GM21576 (cell line): ENCODE measurements around the gene PIM3.
A peak's percentile ranks its signal among the peaks of the same experiment; 100 is the strongest.

Experiments used
- ATAC-seq: cut with Tn5 transposase; IDR thresholded peaks from one replicate; pipeline ENCODE4 v1.9.1; 2021; ENCODE audit warnings: mild to moderate bottlenecking, moderate library complexity; ENCODE audit not compliant: unreplicated experiment

The PIM3 gene

DNA sequence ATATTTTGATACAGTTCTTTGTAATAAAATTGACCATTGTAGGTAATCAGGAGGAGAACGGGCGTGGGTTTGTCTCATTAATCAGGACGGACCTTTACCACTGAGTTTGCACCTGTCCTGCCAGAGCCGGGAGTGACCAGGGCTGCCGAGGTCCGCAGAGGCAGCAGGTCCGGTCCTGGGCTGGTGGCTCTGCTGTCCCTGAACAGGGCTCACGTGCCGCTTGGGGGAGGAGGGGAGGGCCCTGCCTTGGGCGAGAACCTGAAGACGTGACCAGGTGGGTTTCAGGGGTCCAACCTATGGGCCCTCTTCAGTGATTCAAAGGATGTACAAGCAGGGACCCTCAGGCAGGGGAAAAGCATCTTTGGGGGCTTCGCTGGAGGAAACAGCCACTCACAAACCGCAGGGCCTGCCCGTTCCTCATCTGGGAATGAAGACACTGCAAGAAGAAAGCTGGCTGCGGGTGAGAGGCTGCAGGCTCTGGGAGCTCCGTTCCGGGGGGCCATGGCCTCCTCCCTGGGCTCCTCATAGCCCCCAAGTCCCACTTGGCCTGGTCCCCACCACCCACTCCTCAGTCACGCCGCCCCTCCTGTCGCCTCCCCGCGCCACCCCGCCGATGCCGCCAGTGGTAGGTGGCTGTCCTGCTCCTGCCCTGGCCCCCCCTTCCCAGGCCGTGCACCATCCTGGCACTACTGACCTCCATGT lies 32.9 kb upstream of the PIM3 start:
- ATAC-seq = no peak

DNA sequence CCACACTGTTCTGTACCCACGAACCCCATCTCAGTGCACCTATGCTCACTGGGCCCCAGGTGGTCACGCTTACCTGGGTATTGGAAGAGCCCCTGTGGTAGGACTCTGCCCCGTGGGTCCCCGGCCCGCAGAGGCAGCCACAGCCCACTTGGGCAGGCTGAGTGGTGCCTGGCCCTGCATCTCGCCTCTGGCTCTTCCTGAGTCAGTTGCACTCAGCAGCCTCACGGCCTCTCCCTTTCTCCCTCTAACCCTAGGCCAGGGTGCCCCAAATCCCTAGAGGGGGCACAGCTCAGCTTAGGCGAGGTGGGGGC lies 32.4 kb upstream of the PIM3 start:
- ATAC-seq = no peak

DNA sequence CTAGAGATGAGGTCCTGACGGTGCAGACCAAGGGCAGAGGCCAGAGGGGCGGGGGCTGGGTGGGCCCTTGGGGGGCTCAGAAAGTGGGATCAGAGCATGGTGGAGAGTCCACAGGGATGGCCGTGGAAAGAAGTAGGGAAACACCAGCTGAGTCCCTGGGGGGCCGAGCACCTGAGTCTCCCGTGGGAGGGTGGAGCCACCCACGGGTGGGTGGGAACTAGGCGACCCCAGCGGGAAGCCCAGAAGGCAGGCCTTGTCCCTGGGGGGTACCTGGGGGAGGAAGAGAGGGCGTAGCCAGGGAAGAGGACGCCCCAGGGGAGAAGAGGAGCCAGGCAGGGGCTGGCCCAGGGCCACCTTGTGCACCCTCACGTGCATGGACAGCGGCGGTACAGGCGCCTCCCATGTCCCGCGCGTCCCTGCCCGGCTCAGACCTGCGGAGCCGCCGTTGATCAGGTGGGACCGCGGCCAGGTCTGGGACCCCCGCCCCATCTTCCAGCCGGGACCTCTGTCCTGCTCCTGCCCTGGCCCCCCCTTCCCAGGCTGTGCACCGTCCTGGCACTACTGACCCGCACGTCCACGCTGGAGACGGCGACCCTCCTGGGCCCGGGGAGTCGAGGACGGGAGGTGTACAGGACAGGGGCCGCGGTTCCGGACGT lies 31.9 kb upstream of the PIM3 start:
- ATAC-seq = no peak

DNA sequence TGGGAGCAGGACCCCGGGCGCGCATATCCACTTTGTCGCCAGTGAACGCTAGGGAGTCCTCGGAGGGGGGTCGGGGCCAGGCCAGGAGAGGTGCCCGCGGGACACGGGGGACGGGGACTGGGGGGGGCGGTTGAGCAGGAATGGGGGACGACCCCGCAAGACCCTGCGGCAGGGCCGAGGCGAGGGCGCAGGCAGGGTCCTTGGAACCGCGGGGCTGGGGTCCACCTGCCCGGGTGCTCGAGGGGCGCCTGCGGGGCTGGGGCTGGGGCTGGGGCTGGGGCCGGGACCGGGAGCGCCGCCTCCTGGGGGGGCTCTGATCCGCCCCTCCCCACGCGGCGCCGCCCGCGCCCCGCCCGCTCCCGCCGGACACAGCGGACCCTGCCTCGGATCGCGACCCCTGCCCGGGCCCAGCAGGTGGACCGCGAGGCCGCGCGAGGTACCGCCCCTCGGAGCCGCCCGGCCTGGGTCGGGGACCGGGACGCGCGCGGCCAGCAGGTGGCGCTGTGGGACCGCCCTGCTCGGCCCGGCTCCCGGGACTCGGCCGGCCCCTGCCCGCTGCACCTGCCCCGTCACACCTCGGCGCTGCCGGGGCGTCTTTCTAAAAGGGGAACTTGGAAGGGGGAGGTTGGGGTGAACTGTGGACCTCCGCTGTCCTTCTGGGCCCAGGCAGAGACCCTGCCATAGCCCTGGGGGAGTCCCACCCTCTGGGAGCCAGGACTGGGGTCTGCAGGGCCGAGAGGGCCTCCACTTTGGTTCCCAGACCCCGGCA lies 31.2 kb upstream of the PIM3 start:
- no peak for ATAC-seq

DNA sequence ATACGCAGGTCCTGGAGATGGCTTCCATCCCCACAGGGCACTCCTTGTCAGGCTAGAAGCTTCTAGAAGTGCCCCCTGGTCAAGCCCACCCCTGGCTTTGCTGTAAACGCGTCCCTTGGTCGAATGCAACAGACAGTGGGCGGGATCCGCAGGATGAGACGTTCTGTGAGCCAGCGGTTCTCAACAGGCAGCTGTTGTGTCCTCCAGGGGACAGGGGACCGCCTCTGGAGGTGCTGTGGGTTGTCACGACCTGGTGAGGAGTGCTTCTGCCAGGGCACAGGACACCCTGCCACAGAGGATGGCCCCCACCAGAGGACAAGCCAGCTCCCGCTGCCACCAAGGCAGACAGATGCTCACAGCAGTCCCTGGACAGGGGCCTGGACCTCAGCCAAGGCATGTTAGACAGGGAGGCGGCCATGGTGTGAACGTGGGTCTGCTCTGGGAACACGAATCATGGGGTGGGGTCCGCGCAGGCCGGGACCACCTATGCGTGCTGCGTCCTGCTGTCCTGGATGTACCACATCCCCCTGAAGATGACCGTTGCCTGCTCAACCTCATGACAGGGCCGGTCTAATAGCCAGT lies 30.5 kb upstream of the PIM3 start:
- ATAC-seq = no peak

DNA sequence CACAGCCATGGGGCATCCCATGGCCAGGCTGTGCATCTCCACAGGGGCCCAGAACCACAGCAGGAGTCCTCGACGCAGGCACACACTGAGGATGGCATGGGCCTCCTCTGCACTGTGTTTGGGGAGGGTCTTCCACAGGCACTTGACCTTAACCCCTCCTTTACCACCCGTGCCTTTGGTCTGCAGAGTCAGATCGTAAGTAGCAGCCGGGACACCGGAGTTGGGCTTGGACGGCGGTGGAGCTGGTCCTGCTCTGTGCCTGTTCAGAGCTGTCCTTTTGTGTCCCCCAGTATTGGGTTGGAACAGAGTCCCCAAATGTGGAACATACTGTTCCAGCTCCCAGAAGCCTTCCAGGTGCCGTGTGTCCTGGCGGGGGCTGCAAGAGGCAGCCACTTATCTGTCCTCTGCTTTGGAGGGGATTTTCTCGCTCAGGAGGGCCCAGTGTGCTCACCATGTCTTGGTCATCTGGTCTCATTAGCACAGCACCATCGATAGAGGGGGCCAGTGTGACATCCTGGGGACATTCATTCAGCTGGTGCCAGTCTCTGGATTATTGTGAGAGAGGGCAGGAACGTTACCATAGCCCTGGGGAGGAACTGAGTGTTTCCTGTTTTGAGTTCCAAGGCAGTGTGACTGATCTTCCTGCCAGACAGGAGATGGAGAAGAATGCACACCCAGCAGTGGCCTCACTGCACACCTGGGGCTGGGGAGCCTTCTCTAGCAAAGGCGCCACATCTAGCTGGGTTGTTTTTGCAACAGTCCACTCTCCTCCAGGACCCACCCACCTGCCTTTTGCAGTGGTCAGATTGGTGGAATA lies 29.8 kb upstream of the PIM3 start:
- ATAC-seq = no peak

DNA sequence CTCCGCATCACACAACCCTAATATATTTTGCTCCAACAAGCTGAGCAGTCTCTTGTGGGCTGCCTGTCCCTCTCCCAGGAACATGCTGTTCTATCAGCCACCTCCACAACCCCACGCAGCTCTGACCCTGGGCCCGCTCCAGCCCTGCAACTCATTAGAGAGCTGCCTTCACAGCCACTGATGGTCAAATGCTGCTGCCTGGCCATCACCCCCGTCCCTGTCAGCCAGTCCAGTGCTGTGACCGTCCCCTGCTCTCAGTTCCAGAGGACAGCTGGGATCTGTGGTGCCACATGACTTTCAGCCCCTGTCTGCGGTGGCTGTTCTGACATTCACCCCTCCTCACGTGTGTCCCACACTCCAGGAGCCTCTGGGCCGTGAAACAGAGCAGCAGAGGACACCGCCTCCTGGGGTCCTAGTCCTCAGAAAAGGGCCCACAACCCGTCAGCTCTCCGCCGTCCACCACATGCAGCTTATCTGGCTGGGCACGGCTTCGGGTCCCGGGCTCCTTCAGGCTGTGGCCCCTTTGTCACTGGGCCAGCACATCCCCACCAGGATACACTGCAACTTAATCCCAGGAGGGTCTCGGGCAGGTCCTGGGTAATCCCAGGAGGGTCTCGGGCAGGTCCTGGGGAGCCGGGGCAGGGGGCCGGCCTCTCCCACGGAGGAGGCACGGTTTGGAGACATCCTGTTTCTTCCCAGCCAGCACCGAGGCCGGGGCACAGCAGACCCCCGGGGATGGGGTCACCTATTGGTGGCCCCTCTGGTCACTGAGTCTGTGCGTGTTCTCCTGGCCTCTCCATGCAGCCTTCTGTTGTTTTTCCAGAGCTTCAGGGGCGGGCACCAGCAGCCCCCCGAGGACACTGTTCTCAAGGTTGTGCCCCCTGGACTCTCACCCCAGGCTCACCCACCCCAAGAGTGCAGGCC lies 27.1 kb upstream of the PIM3 start:
- ATAC-seq = no peak

DNA sequence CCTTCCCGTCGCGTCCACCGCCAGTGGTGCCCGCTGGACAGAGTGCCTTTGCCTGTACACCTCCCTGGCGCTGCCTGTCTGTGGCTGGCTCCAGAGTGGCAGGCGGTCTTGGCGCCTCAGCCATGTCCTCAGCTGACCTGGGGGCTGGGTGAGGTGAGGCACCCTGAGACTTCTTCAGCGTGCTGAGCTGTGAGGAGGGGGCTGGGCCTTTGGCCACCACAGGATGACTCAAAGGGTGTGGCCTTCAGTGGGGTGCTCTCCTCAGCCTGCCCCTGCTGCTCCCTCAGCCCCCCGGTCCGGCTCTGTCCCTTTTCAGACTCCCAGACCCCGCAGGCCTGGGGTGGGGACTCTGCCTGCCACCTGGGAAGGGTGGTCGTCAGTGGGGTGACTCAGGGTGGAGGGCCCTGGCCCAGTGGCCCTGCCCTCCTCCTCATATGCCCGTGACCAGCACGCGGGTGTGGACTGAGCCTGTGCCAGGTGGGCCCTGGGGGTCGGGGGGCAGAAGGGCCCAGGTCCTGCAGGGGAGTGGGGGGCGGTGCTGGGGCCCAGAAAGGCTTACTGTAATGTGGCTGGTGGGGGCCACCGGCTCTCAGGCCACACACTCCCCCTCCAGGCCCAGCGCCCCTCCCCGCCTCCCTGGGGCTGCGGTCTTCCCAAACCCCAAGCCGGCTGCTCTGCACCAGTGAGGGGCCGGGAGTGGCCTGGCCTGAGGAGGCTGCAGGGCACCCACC lies 26.2 kb upstream of the PIM3 start:
- ATAC-seq = no peak

DNA sequence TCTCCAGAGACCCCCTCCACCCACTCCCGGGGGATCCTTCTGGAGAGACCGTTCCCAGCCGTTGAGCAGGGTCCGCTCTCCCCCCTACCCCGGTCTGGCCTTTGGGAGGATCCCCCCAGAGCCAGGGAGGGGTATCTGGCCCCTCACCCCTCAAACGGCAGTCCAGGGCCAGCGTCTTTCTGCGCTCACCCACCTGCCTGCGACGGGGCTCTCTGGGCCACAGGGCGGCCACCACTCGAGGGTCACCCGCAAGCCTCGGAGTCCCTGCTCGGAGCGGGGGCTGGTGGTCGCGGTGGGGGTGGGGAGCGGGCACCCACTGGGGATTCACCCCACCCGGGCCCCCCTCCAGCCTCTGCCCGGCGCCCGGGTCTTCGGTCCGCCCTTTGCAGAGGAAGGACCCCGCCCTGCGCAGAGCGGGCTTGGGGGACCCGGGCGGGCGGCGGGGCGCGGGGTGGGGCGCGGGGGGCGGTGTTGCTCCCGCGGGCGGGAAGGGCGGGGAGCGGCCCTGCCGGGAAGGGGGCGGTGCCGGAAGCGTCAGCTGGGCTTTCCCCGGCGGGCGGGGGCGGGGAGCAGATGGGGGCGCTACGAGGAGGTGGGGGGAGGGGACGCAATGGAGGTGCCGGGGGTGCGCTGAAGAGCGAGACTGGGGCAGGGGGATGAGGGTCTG lies 25.5 kb upstream of the PIM3 start:
- no peak for ATAC-seq

DNA sequence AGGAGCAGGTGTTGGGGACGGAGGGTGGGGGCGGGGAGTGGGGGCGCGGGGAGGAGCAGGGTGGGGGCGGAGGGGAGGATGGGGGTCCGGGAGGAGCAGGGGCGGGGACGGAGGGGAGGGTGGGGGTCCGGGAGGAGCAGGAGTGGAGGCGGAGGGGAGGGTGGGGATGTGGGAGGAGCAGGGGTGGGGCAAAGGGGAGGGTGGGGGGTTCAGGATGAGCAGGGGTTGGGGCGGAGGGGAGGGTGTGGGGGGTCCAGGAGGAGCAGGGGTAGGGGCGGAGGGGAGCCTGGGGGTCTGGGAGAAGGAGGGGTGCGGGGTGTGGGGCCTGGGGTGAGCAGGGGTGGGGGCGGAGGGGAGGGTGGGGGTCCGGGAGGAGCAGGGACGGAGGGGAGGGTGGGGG lies 25.0 kb upstream of the PIM3 start:
- ATAC-seq = no peak

DNA sequence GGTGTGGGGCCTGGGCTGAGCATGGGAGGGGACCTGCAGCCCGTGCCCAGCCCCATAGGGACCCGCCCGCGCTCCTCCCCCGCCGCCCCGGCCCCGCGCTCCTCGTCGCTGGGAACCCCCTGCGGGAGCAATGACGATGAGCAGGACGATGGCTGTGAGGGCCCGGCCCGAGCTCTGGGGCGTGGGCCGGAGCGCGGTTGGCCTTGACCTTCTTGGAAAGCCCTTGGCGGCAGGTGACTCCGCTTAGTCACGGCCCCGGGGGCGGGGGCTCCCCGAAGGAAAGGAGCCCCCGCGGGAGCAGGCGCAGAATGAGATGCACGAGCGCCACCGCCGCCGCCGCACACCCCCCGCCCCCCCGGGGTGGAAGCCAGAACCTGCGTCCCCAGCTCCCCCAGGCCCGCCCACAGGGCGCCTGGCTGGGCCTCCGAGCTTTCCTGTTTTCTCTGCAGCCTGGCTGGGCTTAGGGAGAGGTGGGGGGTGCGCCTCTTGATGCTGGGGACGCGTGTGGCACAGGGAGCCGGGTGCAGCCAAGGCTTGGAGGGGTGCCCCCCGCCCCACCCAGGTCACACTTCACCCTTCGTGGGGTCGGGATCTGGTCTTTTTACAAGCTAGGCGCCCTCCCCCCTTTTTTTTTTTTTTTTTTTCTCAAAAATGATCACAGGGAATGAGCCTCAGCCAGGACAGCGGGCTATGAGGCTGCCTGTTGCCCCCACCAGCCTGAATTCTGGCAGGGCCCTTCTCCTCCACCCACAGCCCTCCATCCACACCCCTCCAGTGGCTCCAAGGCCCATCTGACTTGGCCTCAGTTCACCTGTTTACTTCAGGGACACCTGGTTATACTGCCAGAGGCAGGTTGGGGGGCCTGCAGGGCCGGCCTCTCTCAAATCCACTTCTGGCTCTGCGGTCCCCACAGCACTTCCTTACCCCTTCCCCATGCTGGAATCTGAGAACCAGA lies 24.3 kb upstream of the PIM3 start:
- ATAC-seq = peak; percentile 51

DNA sequence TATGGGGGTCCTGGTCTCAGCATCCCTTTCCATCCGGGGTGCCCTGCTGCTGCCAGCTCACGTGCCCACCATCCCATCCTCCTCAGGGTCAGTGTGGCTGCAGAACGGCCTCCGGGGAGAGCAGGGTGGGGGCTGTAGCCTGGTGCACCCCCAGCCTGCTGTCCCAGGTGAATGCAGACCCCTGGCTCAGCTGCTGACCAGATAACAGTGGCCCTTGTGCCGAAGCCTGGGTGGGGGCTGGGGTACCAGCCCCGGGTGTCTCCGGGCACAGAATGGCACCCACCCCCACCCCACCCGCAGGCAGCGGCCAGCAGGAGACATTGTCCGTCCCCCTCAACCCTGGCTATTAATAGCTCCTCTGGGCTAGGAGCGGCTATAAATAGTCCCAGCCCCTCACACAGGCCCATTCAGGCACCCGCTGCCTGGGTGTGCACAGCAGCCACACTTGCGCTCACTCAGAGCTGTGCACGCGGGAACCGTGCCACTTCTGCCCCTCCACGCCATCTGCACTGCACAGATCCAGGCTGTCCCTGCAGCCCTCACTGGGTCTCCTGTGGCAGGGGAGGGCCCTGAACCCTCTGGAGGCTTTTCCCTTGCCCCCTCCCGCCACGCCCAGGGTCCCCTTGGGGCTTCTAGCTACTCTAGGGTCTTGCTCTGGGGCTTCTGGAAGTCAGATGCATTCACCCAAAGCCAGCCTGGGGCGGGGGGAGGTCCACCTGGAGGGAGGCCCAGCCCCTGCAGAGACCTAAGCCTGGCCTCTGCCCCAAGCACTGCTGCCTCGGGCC lies 23.4 kb upstream of the PIM3 start:
- ATAC-seq = no peak

DNA sequence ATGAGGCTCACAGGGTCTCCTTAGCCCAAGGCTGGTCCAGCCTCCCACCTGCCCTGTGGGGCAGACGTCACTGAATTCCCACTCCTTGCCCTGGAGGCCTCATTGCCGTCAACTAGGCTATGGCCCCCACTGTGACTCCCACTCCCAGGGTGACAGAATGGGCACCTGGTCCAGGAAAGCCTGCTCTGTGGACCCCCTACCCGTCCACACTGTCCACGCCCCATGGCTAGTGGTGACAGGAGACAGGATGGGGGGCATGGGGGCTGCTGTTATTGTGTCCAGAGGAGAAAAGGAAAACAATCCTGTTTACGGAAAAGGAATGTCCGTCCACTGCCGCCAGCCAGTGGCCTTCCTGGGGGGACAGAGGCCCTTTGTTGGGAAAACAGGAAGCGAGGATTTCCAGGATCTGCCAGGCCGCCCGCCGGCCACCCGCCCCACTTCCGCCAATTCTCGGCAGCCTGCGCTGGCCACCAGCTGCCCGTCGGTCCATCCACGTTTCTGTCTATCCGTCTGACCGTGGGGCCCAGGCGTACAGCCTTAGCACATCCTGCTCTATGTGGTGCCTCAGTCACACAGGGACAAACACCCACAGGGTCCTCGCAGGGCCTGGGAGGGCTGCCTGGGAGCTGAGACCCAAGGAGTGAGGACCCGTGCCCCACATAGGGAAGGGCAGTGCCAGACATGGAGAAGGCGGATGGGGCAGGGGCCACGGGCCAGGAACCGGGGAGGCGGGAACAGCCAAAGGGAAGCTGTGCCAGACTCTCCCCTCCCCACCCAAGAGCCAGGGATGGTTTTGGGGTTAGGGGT lies 22.6 kb upstream of the PIM3 start:
- no peak for ATAC-seq

DNA sequence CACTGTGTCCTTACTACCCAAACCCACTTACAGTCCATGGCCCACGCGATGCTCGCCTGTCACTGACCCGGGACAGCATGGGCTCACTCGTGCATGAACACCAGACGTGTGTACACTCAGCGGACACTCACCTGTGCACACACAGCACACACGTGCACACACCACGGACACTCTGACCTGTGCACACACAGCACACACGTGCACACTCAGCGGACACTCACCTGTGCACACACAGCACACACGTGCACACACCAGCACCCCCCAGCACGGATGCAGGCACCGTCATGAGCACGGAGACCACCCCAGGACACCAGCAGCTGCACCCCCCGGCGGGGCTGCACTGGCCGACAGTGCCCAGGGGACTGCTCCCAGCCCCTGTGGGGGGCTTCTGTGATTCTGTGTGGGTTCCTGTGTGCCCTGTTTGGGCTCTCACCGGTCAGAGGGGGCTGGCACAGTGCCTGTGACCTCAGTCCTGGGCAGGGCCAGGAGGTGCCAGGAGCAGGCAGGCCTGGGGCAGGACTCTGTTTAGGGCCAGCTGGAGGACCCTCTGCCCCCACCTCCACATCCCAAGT lies 21.9 kb upstream of the PIM3 start:
- no peak for ATAC-seq

DNA sequence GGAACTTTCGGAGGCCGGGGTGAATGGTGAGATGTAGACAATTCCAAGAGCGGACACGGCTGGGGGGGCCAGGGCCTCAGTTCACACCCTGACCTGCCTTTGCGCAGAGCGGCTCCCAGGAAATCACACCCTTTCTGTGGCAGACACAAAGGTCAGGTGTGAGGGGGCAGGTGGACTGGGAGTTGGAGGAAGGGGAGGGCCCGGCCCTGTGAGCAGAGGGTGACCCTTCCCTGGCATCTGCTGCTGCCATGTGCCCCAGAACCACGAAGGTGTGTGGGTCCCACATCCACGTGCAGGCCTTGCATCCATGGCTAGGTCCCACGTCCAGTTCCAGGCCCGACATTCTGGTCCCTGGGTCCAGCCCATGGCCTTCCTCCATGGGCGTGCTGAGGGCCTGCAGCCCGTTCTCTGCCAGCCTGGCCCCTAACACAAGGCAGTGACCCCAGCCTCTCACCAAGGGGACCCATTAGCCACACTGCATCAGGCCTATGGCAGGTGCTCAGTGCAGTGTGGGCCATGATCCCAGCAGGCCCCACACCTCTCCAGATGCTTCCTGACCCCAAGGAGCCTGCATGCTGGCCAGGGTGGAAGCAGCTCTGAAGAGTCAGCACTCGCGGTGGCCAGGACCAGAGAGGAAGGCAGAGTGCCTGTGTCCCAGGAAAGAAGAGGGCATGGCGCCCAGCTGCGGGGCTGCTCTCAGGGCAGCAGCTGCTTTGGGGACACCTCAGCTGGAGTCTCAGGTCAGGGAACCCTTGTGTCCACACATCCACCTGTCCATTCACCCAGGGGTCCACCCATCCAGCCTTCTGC lies 18.9 kb upstream of the PIM3 start:
- no peak for ATAC-seq
